WTC11 (cell line): Measurements from ENCODE around the gene DENND4A. TPM values are rescaled to one million over a fixed set of nuclear protein-coding genes. Genes with fewer than 3 reads are reported as not detected.

Source experiments
- ATAC-seq: fragments of 200-7000 bp; cut with Tn5 transposase; 2 replicates; pipeline ENCODE4 v1.10.0; 2021; ENCODE audit warnings: mild to moderate bottlenecking, moderate library complexity
- CTCF ChIA-PET: fragments of 300-600 bp; sonication (Branson Sonifier 250); formaldehyde crosslinking; loops from one replicate; lab custom pipeline; 2021; ENCODE audit warnings: antibody characterized with exemption; lab: Charles Lee
- POLR2A ChIA-PET: fragments of 350-600 bp; sonication (Branson Sonifier 250); formaldehyde crosslinking; loops from one replicate; lab custom pipeline; 2021; ENCODE audit warnings: antibody characterized with exemption; lab: Charles Lee
- DNase-seq: peaks from one replicate; pipeline ENCODE4 v3.0.0; 2021; ENCODE audit warnings: low spot score
- H3K27ac Mint-ChIP-seq: 2 replicates; pipeline ENCODE4 v1.8.0; 2021; ENCODE audit warnings: mixed read lengths
- H3K27me3 Mint-ChIP-seq: 2 replicates; pipeline ENCODE4 v1.8.0; 2021; ENCODE audit warnings: low read depth, mild to moderate bottlenecking, moderate library complexity, mixed read lengths
- H3K36me3 Mint-ChIP-seq: 2 replicates; pipeline ENCODE4 v1.8.0; 2021; ENCODE audit warnings: mixed read lengths
- H3K4me1 Mint-ChIP-seq: 2 replicates; pipeline ENCODE4 v1.8.0; 2022; ENCODE audit warnings: mixed read lengths
- H3K4me3 Mint-ChIP-seq: 2 replicates; pipeline ENCODE4 v1.8.0; 2021; ENCODE audit warnings: mild to moderate bottlenecking, moderate library complexity, mixed read lengths
- H3K9me3 Mint-ChIP-seq: 2 replicates; pipeline ENCODE4 v1.8.0; 2021; ENCODE audit warnings: mixed read lengths
- AFF4 ChIP-seq: sonication (generic); formaldehyde crosslinking; IDR thresholded peaks from 2 replicates; pipeline ENCODE4 v1.8.1; 2023; ENCODE audit warnings: mild to moderate bottlenecking, missing genetic modification reagents, borderline replicate concordance
- ATF1 ChIP-seq: sonication (generic); formaldehyde crosslinking; IDR thresholded peaks from 2 replicates; pipeline ENCODE4 v1.8.1; 2023; ENCODE audit warnings: mild to moderate bottlenecking, moderate library complexity, missing genetic modification reagents
- ATF2 ChIP-seq: sonication (generic); formaldehyde crosslinking; IDR thresholded peaks from 2 replicates; pipeline ENCODE4 v1.8.1; 2022; ENCODE audit warnings: low read depth, missing genetic modification reagents, borderline replicate concordance
- ATF6 ChIP-seq: sonication (generic); formaldehyde crosslinking; IDR thresholded peaks from 2 replicates; pipeline ENCODE4 v1.8.1; 2023; ENCODE audit warnings: mild to moderate bottlenecking, missing genetic modification reagents
- CTCF ChIP-seq: fragments of 200-600 bp; IDR thresholded peaks from 2 replicates; pipeline ENCODE4 v1.8.0; 2022; ENCODE audit warnings: antibody characterized with exemption
- ELF4 ChIP-seq: sonication (generic); formaldehyde crosslinking; IDR thresholded peaks from 2 replicates; pipeline ENCODE4 v1.8.1; 2022; ENCODE audit warnings: low read depth, mild to moderate bottlenecking, moderate library complexity, missing genetic modification reagents
- ETV6 ChIP-seq: sonication (generic); formaldehyde crosslinking; IDR thresholded peaks from 2 replicates; pipeline ENCODE4 v1.8.1; 2022; ENCODE audit warnings: mild to moderate bottlenecking, missing genetic modification reagents
- GRHL2 ChIP-seq: fragments of 250-450 bp; sonication (Bioruptor Pico); IDR thresholded peaks from 2 replicates; pipeline ENCODE4 v1.8.0; 2022; ENCODE audit warnings: mild to moderate bottlenecking, moderate library complexity; ENCODE audit not compliant: insufficient replicate concordance, severe bottlenecking
- JAZF1 ChIP-seq: fragments of 250-450 bp; sonication (Bioruptor Pico); IDR thresholded peaks from 2 replicates; pipeline ENCODE4 v1.9.0; 2021; ENCODE audit warnings: moderate library complexity, mild to moderate bottlenecking, inconsistent platforms
- MXD4 ChIP-seq: fragments of 250-450 bp; sonication (Bioruptor Pico); IDR thresholded peaks from 2 replicates; pipeline ENCODE4 v1.8.0; 2021; ENCODE audit warnings: mild to moderate bottlenecking, moderate library complexity, borderline replicate concordance
- NR3C1 ChIP-seq: sonication (generic); formaldehyde crosslinking; conservative IDR thresholded peaks from 2 replicates; pipeline ENCODE4 v1.8.1; 2023; ENCODE audit warnings: low read depth, mild to moderate bottlenecking, missing genetic modification reagents
- SMAD3 ChIP-seq: sonication (generic); formaldehyde crosslinking; IDR thresholded peaks from 2 replicates; pipeline ENCODE4 v1.8.0; 2022; ENCODE audit warnings: missing genetic modification reagents, mild to moderate bottlenecking, borderline replicate concordance
- STAT6 ChIP-seq: sonication (generic); formaldehyde crosslinking; conservative IDR thresholded peaks from 2 replicates; pipeline ENCODE4 v1.8.1; 2023; ENCODE audit warnings: mild to moderate bottlenecking, low read depth, missing genetic modification reagents, moderate library complexity
- ZNF263 ChIP-seq: sonication (generic); formaldehyde crosslinking; IDR thresholded peaks from 2 replicates; pipeline ENCODE4 v1.8.1; 2022; ENCODE audit warnings: low read depth, mild to moderate bottlenecking, moderate library complexity, missing genetic modification reagents
- ZNF512 ChIP-seq: sonication (generic); formaldehyde crosslinking; IDR thresholded peaks from 2 replicates; pipeline ENCODE4 v1.8.1; 2022; ENCODE audit warnings: missing genetic modification reagents, borderline replicate concordance
- total RNA-seq: library from RNA; stranded (reverse); gene quantifications from 3 replicates; pipeline ENCODE4 v1.2.3, GENCODE V29; 2021

Gene DENND4A
- total RNA-seq, 1 experiment from 2014 or later: 5.7 TPM

- no peak for TF ChIP-seq STAT6 (CRISPR knock-in tag)
- TF ChIP-seq AFF4 (CRISPR knock-in tag): no peak
These were observed 152.6 kb downstream of the DENND4A start (continued) for GRCh38 chr15:65639509-65639908.

GRCh38 chr15:65638681-65639089 lies 153.4 kb downstream of the DENND4A start:
- TF ChIP-seq CTCF: peak; percentile 67
- no peak for TF ChIP-seq ATF6 (CRISPR knock-in tag)
- no peak for TF ChIP-seq MXD4 (CRISPR knock-in tag)
- TF ChIP-seq ETV6 (CRISPR knock-in tag): no peak
- TF ChIP-seq ZNF263 (CRISPR knock-in tag): peak; percentile 99
- peak; percentile 74 for ATAC-seq
- no peak overlapping the region for H3K27ac Mint-ChIP-seq
- no peaks in the 10 kb centered on the region for H3K36me3 Mint-ChIP-seq
- H3K27me3 Mint-ChIP-seq: no peaks in the 10 kb centered on the region
- no peaks in the 10 kb centered on the region for H3K9me3 Mint-ChIP-seq
- H3K4me3 Mint-ChIP-seq: no peak overlapping the region; the same call in 1 of the 2 replicates
- peaks cover 11% of the 10 kb centered on the region for H3K4me1 Mint-ChIP-seq
- CTCF ChIA-PET: interaction anchor here (0.6 to 2.5 kb wide), 10 partner anchors 17 to 231 kb away, joined by 3 to 13 read pairs (median 4); partner anchors contain the start of genes INTS14, RAB11A and SLC24A1
- DNase-seq: no peak
- POLR2A ChIA-PET: no interaction called here

GRCh38 chr15:65638109-65638508 lies 154.0 kb downstream of the DENND4A start:
- peak; percentile 65 for ATAC-seq

More at GRCh38 chr15:65638109-65638508, 154.0 kb downstream of the DENND4A start:
- TF ChIP-seq GRHL2 (CRISPR knock-in tag): no peak
- no peak for TF ChIP-seq SMAD3 (CRISPR knock-in tag)
- no peak for TF ChIP-seq ATF1 (CRISPR knock-in tag)
- no peak for TF ChIP-seq JAZF1 (CRISPR knock-in tag)
- no peak for TF ChIP-seq ELF4 (CRISPR knock-in tag)
- TF ChIP-seq ATF2 (CRISPR knock-in tag): no peak
- TF ChIP-seq NR3C1 (CRISPR knock-in tag): no peak
- TF ChIP-seq ZNF512 (CRISPR knock-in tag): no peak
- H3K4me3 Mint-ChIP-seq: peak overlapping the region; percentile 1; the same call in 1 of the 2 replicates
- H3K4me1 Mint-ChIP-seq: peaks cover 12% of the 10 kb centered on the region
- no peaks in the 10 kb centered on the region for H3K9me3 Mint-ChIP-seq
- DNase-seq: no peak
- H3K27ac Mint-ChIP-seq: no peak overlapping the region
- ChIA-PET CTCF (interaction anchor here (0.6 to 2.5 kb wide), 14 partner anchors 10 to 231 kb away, joined by 3 to 13 read pairs (median 5); partner anchors contain the start of genes INTS14, RAB11A and SLC24A1), POLR2A (no interaction called here)
- H3K36me3 Mint-ChIP-seq: no peaks in the 10 kb centered on the region
- H3K27me3 Mint-ChIP-seq: no peaks in the 10 kb centered on the region
